SKM-1 treated with dmso at 0.1 percent for 144 hours (cell line): ENCODE measurements around the gene GATD1.

ENCODE experiments used
- DNase-seq: peaks from one replicate; lab custom pipeline; 2025; ENCODE audit not compliant: unreplicated experiment; lab: John Stamatoyannopoulos, UW

GATD1 gene, protein sequence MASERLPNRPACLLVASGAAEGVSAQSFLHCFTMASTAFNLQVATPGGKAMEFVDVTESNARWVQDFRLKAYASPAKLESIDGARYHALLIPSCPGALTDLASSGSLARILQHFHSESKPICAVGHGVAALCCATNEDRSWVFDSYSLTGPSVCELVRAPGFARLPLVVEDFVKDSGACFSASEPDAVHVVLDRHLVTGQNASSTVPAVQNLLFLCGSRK

DNA sequence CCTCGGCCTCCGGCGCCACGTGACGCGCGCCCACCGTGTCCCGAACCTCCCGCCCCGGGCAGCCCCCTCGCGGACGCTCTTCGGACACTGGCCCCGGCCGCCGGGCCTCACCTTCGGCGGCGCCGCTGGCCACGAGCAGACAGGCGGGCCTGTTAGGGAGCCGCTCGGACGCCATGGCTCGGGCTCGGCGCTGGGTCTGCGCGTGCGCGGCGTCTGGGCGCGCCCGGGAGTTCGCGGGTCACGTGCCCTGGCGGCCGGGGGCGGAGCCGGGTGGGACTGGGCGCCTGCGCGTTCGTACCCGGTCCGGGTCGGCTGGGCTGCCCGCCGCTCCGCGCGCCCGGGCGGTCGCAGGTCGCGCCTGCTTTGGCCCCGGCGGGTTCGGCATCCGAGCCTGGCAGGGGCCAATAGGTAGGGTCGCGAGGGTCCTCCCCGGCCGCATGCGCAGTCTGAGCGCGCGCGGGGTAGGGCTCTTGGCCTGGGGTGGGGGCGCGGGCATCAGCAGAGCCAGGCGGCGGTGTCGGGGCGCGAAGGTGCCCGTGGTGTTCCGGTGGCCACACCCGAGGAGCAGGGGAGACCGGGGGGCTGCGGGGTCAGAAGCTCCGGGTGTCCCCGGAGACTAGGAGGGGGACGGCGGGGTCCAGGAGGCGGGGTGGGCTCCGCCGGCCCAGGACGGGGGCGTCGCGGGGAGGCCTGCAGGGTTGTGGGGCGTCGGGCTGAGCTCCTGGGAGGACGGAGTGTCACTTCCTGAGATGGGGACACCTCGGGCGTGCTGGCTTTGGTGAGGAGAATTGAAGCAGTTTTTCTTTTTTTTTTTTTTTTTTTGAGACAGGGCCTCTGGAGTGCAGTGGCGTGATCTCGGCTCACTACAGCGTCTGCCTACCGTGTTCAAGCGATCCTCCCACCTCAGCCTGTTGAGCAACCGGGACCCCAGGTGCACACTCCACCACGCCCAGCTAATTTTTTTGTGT, at the start of gene GATD1:
TSS of gene GATD1 (minus strand) at position 200 of the 968 bp plus-strand sequence. CDS start at position 175, 25 bp downstream.
- peak; percentile 73 for DNase-seq

DNA sequence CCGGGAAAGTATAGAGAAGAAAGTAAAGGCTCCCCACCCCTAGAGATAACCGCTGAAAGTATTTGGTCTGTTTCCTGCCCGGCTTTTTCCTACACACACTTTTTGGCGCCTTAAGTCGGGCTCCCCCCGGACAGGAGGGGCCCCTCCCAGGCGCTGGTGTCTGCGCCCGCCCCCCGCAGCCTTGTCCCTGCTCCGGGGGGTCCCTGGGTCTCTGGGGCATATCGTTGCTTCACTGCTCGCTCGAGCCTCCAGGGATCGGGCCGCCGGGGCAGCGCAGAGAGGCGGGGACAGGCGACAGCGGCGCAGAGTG, 49.5 kb upstream of the GATD1 start:
- no peak for DNase-seq

DNA sequence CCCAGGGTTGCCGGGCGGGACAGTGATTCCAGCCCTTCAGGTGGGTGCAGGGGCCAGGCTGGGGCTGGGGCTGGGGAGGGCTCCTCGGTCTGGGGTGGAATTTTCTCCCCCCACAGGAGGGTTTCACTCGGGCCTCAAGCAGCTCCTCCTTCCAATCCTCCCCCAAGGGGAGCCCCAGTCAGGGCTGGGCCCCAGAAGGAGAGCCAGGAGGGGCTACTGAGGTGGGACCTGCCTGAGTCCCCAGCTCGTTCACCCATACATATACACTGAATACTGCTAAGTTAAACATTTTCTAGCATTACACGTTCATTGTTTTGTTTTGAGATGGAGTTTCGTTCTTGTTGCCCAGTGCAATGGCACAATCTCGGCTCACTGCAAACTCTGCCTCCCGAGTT, 48.9 kb upstream of the GATD1 start:
- no peak for DNase-seq

DNA sequence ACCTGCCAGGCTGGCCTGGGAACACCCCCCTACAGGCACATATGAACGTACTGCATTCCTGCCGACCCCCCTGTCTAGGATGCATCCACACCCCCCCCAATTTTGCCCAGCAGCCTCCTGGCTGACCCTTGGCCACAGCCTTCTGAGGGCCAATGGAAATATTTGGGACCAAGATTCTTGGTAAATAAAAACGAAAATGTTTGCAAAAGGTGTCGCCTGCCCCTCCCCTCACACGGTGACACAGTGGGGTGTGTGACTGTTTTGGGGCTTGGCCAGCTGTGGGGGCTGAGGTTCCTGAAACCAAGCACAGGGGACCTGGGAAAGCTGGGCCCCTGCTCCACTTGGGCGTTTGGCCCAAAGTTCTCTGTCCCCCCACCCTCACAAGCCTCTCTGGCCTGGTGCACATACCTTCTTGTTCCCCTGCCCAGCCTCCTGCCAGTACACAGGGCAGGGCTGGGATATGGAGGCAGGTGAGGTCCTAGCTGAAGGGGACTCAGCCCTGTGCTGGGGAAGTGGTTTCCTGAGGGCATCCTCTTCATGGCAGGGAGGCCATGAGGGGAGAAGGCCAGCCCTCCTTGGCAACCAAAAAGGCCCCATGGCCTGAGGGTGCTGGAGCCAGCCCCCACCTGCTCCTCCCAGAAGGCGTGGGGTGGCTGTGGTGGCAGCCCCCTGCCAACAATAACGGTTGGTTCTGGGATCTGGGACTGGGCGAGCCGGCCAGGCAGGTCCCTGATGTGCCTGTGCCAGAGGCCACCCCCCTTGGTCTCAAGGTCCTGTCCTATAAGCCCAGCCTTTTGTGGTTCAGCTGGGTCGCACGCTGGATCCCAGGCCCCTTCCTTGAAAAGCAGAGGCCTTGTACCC, 48.3 kb upstream of the GATD1 start:
- no peak for DNase-seq

DNA sequence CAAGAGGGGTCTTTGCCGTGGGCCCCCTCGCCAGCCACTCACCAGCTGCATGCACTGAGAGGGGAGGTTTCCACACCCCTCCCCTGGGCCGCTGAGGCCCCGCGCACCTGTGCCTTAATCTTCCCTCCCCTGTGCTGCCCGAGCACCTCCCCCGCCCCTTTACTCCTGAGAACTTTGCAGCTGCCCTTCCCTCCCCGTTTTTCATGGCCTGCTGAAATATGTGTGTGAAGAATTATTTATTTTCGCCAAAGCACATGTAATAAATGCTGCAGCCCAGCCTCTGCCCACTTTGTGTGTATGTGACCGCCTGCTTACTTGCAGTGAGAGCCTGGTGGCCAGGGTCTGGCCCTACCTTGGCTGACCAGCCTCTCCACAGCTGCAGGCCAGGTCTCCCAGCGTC, 47.7 kb upstream of the GATD1 start:
- DNase-seq = no peak

DNA sequence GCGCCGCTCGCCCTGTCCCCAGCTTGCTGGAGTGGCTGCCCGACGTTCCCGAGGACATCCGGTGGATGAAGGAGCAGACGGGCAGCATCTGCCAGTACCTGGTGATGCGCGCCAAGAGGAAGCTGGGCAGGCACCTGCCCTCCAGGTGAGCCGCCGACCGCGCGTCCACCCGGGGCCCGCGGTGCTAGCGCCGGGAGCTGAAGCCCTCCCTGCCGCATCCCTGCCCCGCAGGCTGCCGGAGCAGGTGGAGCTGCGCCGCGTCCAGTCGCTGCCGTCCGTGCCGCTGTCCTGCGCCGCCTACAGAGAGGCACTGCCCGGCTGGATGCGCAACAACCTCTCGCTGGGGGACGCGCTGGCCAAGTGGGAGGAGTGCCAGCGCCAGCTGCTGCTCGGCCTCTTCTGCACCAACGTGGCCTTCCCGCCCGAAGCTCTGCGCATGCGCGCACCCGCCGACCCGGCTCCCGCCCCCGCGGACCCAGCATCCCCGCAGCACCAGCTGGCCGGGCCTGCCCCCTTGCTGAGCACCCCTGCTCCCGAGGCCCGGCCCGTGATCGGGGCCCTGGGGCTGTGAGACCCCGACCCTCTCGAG, 47.1 kb upstream of the GATD1 start:
- no peak for DNase-seq

DNA sequence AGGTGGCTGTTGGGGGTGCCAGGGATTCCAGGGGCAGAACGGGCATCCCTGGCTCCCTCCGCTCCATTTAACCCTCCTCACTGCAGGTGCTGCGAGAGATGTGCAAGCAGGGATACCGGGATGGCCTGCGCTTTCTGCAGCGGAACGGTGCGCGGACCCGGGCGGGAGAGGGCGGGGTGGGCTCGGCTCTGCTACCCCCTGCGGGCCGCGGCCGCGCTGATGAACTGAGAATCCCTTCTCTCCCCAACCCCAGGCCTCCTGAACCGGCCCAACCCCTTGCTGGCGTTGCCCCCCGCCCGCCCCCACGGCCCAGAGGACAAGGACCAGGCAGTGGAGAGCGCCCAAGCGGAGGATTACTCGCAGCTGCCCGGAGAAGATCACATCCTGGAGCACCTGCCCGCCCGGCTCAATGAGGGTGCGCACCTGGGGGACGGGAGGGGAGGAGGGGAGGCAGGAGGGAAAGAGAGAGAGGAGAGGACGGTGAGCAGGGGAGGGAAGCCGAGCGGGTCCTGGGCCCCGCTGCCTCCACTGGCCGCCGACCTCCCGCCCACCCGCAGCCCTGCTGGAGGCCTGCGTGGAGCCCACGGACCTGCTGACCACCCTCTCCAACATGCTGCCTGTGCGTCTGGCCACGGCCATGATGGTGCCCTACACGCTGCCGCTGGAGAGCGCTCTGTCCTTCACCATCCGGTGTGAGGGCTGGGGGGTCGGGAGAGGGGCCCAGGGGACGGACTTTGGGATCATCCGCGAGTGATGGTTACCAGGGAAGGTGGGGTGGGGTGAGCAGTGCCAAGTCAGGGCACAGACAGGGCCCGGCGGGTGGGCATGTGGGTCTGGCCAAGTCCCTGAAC, 46.4 kb upstream of the GATD1 start:
- no peak for DNase-seq

DNA sequence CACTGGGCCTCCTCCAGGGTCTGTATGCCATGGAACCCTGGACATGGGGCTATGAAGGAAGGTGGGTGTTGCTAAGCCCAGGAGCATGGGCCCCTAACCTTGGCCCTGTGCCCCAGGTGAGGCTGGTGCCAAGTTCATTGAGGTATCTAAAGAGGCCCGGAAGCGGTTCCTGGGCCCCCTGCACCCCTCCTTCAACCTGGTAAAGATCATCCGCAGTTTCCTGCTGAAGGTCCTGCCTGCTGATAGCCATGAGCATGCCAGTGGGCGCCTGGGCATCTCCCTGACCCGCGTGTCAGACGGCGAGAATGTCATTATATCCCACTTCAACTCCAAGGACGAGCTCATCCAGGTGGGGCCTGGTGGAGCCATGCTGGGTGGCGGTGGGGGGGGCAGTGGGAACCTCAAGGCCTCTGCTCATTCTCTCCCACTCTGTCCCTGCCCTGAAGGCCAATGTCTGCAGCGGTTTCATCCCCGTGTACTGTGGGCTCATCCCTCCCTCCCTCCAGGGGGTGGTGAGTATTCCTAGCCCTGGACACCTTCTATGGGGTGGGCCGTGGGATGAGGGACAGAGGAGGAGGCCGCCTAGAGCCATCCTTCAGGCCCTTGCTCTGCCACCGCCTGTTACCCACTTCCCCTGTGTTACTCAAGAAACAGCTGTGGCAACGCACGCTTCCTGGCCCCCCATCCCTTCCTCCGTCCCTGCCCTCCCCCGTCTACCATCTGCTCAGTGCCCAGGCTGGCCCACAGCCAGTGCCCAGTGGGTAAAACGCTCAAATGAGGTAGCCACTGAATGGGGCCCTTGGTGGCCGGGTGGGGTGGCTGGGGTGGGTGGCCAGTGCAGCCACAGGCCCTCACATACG, 44.5 kb upstream of the GATD1 start:
- no peak for DNase-seq

DNA sequence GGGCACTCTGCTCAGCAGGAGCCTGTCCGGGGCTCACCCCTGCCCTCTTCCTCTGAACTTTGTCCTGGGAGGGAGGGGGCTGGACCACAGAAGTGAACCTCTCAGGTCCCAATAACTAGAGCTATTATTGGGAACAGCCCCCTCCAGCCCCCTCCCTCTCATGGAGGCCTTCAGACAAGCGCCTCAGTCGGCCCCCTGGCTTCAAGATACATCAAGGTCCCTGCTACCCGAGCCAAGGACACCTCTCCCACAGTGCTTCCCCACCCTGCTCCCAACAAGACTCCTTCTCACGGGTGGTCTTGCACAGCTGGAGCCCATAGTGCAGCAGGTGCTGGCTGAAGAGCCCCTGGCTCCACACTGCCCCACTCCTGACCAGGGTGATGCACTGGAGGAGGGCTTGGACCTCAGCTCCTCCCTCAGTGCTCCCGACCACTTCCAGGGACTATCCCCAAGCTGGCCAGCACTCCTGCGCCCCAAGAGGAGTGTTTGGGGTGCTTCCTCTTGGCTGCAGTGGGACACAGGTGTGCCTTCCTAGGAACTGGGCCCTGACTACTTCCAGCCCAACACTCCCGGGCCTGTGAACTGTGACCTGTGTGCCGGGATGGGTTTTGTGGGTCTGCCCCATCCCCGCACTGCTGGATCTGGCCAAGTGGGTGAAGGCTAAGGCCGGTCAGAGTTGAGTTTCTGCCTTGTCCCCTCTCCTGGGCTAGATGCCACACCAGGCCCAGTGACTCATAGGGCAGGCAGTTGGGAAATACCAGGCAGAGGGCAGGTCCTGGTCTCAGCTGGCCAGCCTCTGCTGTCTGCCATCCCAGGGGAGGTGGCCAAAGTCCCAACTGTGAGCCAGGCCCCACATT, 43.6 kb upstream of the GATD1 start:
- DNase-seq = no peak

DNA sequence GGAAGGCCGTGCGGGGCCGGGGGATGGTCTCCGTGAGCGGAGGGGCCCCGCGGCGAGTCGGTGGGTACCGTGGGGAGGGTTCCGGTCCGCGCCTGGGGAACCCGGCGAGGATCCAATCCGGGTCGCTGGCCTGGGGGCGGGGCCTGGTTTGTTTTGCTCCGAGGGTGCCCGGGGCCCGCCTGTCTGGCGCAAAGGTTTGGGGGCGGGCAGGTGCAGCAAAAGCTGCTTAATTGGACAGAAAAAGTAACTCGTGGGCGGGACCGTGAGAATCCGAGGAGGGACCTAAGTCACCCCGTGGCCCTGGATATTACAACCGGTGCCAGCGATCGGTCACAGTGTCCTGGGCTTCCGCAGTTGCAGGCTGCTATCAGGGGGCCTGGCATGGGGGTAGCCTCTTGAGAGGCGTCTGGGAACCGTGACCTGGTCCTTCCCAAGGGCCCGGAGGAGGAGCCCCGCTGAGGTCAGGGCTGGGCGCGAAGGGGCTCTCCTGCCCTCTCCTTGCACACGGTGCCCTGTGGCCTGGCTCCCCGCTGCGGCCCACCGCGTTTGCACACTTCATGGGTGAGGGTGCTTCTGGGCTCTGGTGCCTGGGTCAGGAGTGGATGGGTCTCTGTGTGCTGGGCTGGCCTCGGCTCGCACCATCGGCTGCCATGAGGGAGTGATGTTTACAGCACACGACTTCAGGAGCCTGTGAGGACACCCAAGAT, 42.8 kb upstream of the GATD1 start:
- peak; percentile 66 for DNase-seq

DNA sequence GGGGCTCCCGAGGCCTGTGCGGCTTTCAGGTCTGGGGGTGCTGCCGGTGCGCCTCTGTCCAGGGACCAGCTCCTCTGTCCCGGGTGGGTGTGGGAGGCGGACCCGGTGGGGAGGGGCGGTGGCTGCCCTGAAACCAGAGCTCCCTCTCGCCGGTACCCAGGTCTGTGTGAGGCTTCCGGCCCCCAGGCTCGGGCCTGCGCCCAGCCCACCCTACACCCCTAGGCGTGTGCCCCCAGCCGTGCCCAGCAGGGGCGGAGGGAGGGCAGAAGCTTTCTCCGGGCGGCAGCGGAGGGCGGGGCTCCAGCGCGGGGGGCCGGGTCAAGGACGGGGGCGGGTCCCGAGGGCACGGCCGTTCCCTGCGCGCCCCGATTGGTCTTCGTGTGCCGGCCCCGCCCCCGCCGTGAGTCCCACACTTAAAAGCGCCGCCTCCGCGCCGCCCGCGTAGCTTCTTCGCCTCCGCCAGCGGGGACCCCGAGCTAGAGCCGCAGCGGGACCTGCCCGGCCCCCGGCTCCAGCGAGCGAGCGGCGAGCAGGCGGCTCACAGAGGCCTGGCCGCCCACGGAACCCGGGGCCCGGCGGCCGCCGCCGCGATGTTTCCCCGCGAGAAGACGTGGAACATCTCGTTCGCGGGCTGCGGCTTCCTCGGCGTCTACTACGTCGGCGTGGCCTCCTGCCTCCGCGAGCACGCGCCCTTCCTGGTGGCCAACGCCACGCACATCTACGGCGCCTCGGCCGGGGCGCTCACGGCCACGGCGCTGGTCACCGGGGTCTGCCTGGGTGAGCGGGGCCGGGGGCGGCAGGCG, 42.0 kb upstream of the GATD1 start:
- peak; percentile 86 for DNase-seq

DNA sequence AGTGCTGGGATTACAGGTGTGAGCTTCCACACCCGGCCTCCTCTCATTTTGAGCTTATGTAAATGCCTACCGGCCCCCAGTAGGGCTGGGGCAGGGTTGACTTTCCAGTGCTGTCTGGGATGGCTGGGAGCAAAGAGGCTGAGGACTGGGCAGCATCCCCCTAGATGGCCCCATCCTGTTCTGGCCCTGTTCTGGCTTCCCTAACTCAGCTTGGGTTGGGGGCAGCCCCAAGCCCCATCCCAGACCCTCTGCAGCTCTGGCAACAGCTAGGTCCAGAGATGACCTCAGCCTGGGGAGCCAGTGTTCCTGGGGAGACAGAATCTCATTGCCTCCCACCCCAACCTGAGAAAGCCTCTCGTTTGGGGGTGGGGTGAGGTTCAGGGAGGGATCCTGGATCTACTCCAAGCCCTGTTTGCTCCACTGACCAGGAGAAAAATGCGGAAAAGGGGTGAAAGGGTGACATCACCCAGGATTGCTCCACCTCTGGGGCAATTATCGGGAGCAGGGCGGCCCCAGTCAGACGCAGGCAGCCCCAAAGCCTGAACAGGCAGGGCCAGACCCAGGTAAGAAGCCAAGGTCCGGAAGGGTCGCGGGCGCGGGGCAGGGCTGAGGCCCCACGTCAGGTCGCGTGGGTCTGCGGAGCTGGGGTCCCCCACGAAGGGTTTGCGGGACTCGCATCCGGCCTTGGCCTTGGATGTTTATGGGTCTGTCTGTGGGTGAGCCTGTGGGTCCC, 41.3 kb upstream of the GATD1 start, which contains the start of gene PNPLA2:
TSS of gene PNPLA2 (plus strand) at position 519 of the 733 bp plus-strand sequence. CDS start 805 bp downstream, outside the sequence.
- no peak for DNase-seq

DNA sequence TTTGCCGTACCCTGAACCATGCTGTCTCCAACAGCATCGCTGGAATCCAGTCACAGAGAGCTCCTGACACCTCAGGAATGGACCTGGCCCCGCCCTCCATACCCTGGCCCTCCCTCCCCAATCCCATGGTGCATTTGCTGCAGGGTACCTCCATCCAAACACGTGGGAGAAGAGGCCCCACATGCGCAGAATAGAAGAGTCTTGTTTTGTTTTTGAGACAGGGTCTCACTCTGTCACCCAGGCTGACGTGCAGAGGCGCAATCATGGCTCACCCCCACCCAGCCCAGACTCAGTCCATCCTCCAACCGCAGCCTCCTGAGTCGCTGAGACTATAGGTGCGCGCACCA, 39.1 kb upstream of the GATD1 start:
- no peak for DNase-seq

DNA sequence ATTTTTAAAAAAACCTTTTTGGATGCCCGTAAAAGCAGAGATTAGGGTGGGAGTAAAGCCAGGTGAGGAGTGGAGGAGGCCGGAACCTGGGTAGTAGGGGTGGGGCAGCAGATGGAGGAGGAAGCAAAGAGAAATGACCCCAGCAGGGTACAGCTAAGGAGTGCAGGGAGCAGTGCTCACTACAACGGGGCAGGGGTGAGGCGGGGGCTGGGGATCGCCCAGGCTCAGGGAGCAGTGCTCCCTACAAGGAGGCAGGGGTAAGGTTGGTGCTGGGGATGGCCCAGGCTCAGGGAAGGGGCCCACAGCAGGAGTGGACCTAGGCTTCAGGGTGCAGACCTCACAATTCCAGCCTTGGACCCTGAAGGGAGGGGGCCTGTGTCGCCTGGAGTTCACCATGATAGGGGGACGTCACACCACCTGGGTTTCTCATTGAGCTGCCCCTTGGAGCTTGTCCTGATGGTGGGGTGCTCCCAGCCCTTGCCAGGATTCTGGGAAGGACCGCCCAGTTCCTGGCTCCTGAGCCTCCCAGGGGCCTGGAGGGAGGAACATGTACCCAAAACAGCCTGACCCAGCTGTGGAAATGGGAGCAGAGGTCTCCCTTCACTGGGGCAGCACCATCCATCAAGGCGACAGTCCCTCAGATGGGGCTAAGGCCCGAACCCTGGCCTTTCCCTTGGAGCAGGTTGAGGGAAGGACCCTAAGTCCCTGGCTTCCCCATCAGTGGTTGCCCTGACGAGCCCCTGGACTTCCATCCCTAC, 38.6 kb upstream of the GATD1 start:
- no peak for DNase-seq

DNA sequence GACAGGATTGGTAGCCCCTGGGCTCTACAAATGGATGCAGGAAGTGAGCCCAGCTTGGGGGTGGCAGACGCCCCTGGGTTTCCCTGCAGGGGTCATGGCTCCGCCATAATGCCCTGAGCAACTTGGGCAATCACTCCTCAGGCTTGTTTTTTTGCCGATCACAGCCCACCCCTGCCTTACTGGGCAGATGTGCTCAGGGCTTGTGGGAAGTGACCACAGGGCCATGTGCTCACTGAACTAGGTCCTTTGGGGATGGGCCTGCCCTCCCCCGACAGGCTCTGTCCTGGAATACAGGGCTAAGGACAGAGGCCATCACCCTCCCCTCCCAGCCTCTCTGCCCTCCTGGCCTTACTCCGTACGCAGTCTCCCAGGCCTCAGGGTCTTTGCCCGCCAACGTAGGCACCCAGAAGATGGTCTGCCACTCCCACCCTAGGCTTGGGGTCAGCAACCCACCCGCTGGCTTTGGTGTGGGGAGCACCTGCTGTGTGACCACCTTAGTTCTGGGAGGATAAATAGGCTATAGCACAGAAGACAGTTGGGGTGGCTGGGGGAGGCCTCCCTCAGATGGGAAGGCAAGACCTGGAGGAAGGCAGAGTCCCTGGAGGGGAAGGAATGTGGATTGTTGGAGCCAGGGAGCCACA, 36.3 kb upstream of the GATD1 start:
- no peak for DNase-seq
